Neuronal stem cell (in vitro differentiated cells): ENCODE data around the gene PSORS1C1.

Experiments
- DNase-seq: peaks from one replicate; pipeline ENCODE4 v3.0.0-alpha.2; 2013; ENCODE audit warnings: low spot score
- H2AFZ ChIP-seq: one replicate; pipeline ENCODE4 v1.6.1; 2013; ENCODE audit warnings: mild to moderate bottlenecking, low read length, inconsistent platforms
- H2AK5ac ChIP-seq: 2 replicates; pipeline ENCODE4 v1.6.1; 2013; ENCODE audit warnings: low read depth, mild to moderate bottlenecking, inconsistent platforms, low read length, moderate library complexity, mixed read lengths
- H2BK120ac ChIP-seq: 2 replicates; pipeline ENCODE4 v1.6.1; 2013; ENCODE audit warnings: low read depth, mild to moderate bottlenecking, inconsistent platforms, low read length, moderate library complexity, mixed read lengths
- H2BK12ac ChIP-seq: one replicate; pipeline ENCODE4 v1.6.1; 2013; ENCODE audit warnings: low read length, inconsistent platforms
- H2BK15ac ChIP-seq: 2 replicates; pipeline ENCODE4 v1.6.1; 2013; ENCODE audit warnings: mild to moderate bottlenecking, low read length, inconsistent platforms, mixed read lengths
- H2BK5ac ChIP-seq: one replicate; pipeline ENCODE4 v1.6.1; 2013; ENCODE audit warnings: inconsistent platforms, mild to moderate bottlenecking, low read length, moderate library complexity
- H3K14ac ChIP-seq: one replicate; pipeline ENCODE4 v1.6.1; 2013; ENCODE audit warnings: low read length, inconsistent platforms
- H3K18ac ChIP-seq: 2 replicates; pipeline ENCODE4 v1.6.1; 2013; ENCODE audit warnings: low read length, inconsistent platforms
- H3K23ac ChIP-seq: 2 replicates; pipeline ENCODE4 v1.6.1; 2013; ENCODE audit warnings: low read depth, mild to moderate bottlenecking, mixed read lengths, low read length, inconsistent platforms; ENCODE audit not compliant: poor library complexity
- H3K27ac ChIP-seq: replicated peaks from 3 replicates; pipeline ENCODE4 v1.5.1; 2013; ENCODE audit warnings: low read length, inconsistent platforms
- H3K27me3 ChIP-seq, 3 experiments: 2 replicates each; pipeline ENCODE4 v1.6.1; 2013; ENCODE audit warnings: low read length in 3 of 3, mild to moderate bottlenecking in 2 of 3, inconsistent platforms in 1 of 3, low read depth in 1 of 3, mixed read lengths in 1 of 3, moderate library complexity in 1 of 3; ENCODE audit not compliant: control insufficient read depth in 3 of 3, insufficient read depth in 3 of 3
- H3K36me3 ChIP-seq, 2 donors: replicated peaks in 1 of 2; 2 replicates each; pipeline ENCODE4 v1.6.1; 2013; ENCODE audit warnings: low read length in 2 of 2; ENCODE audit not compliant: control insufficient read depth in 2 of 2, insufficient read depth in 2 of 2
- H3K4ac ChIP-seq: 2 replicates; pipeline ENCODE4 v1.6.1; 2013; ENCODE audit warnings: inconsistent platforms, mild to moderate bottlenecking, low read length, moderate library complexity
- H3K4me1 ChIP-seq, 2 donors: 1 replicate in 1 of 2; 2 replicates in 1 of 2; pipeline ENCODE4 v1.6.1; 2013; ENCODE audit warnings: low read length in 2 of 2, low read depth in 1 of 2; ENCODE audit not compliant: control insufficient read depth in 2 of 2, insufficient read depth in 1 of 2
- H3K4me2 ChIP-seq: one replicate; pipeline ENCODE4 v1.6.1; 2013; ENCODE audit warnings: mild to moderate bottlenecking, low read length, inconsistent platforms; ENCODE audit not compliant: insufficient read depth, poor library complexity, severe bottlenecking
- H3K4me3 ChIP-seq, 2 donors: 2 replicates each; pipeline ENCODE4 v1.5.1; 2013; ENCODE audit warnings: low read length in 2 of 2, mild to moderate bottlenecking in 2 of 2, inconsistent platforms in 1 of 2, moderate library complexity in 1 of 2
- H3K79me1 ChIP-seq: one replicate; pipeline ENCODE4 v1.6.1; 2013; ENCODE audit warnings: low read depth, mild to moderate bottlenecking, inconsistent platforms, low read length, moderate library complexity
- H3K9ac ChIP-seq: one replicate; pipeline ENCODE4 v1.6.1; 2013; ENCODE audit warnings: mild to moderate bottlenecking, low read depth, low read length, inconsistent platforms; ENCODE audit not compliant: poor library complexity
- H3K9me3 ChIP-seq, 2 donors: replicated peaks in 1 of 2; 2 replicates each; pipeline versions ENCODE3 to v1.6.1; 2013; ENCODE audit warnings: low read length in 2 of 2, mild to moderate bottlenecking in 2 of 2, inconsistent platforms in 1 of 2, low read depth in 1 of 2, mixed read lengths in 1 of 2, moderate library complexity in 1 of 2; ENCODE audit not compliant: control insufficient read depth in 2 of 2, insufficient read depth in 1 of 2
- H4K8ac ChIP-seq: one replicate; pipeline ENCODE4 v1.6.1; 2013; ENCODE audit warnings: low read depth, mild to moderate bottlenecking, inconsistent platforms, low read length, moderate library complexity
- H4K91ac ChIP-seq: one replicate; pipeline ENCODE4 v1.6.1; 2013; ENCODE audit warnings: low read length, low read depth, mild to moderate bottlenecking, inconsistent platforms; ENCODE audit not compliant: poor library complexity
- WGBS, 2 donors: extraction: QIAGEN DNeasy Blood & Tissue Kit; methylation state at CpG; one replicate each; pipeline ENCODE4 v1.1.7; 2013; ENCODE audit warnings: missing lambda C conversion rate in 2 of 2, mixed read lengths in 1 of 2; ENCODE audit not compliant: insufficient read length in 2 of 2, insufficient replicate concordance in 1 of 2; ENCODE audit errors: extremely low coverage in 2 of 2; 5-methylcytosine and 5-hydroxymethylcytosine counted together

The PSORS1C1 gene

DNA sequence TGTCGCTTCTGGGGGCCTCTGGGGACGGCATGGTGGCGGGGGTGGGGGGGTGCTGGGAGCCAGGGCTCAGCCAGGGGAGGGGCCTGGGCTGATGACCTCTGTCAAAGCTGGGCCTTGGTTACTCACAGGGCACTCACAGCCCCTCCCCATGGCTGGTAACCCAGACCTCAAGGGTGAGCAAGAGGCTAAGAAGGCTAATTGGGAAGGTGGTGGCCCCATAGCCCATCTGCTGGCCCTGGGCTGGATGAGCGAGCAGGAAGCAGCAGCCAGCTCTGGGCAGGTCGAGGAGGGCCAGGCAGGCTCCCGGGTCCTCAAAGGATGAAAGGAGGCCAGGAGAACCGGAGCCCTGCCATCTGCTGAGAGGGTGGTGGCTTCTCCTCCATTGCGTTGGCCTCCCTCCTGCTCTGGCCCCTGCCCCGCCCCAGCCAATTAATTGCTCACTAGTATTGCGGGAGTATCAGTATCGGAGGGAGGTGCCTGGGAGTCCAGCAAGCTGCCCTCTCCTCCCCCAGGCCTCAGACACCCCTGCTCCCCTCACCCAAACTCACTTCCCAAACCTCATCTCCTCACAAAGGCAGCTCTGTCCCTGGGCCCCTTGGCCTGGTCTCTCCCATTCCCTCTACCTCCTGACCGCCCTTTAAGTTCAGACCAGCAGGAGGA is 6.7 kb downstream of the PSORS1C1 start:
- Histone ChIP-seq H3K18ac (peak overlapping the region; percentile 22), H3K23ac (no peak overlapping the region), H3K4me1 (peaks cover 3 to 10% of the 10 kb centered on the region in 2 donors), H2BK5ac (peak overlapping the region; percentile 43), H2BK120ac (no peak overlapping the region), H2BK12ac (no peak overlapping the region), H4K8ac (no peak overlapping the region), H3K4me2 (no peak overlapping the region), H3K4me3 (no peak overlapping the region), H3K4ac (no peak overlapping the region), H3K27ac (no peak overlapping the region), H3K27me3 (peaks cover 0 to 28% (median 0%) of the 10 kb centered on the region in 3 experiments), H3K36me3 (no peaks in the 10 kb centered on the region), H4K91ac (no peak overlapping the region), H3K9ac (peak overlapping the region; percentile 36), H2AFZ (no peak overlapping the region), H3K79me1 (no peaks in the 10 kb centered on the region), H3K14ac (no peak overlapping the region), H2AK5ac (no peak overlapping the region), H3K9me3 (no peaks in the 10 kb centered on the region), H2BK15ac (peak overlapping the region; percentile 45)
- no peak for DNase-seq
- no CpG with 5 or more reads among the region's 12 CpGs for WGBS, 2 donors

DNA sequence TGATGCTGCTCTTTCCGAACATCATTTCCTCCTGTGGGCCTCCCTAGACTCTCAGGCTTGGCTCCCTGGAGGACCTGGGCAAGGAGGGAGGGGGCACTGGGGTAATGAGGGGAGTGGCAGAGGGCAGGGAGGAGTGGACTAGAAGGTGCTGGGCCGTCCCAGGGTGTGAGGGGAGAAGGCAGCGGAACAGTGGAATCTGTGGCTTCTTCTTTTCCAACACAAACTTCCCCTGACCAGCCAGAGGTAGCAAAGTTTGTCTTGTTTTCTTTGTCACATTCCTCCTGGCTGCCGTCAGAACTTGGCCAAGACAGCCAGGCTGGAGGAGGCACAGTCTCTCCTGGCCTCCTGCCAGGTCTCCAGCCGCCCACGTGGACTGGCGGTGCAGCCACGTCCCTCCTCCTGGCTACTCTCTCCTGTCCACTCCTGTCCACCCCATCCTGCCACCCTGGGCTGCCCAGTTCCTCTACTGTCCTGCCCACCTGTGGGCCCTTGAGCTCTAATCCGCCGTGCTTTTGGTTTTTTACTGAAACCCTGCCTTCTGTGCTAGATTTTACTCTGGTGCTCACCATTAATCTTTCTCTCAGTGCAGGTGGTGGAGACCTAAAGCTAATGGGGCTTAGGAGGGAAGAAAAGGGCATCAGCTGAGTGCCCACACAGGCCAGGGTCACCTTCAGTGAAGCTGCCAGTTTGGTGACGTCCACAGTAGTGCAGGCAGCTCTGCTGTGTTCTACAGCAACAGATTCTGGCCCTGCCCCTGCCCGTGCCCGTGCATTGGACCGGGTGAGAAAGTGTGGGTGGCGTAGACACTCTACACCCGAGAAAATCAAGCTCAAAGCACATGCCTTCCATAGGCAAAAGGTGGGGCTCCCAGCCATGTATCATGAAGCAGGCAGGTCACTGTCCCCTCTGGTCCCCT is 8.4 kb downstream of the PSORS1C1 start:
- Histone ChIP-seq H2BK5ac (peak overlapping the region; percentile 20), H2AK5ac (peak overlapping the region; percentile 24), H3K36me3 (no peaks in the 10 kb centered on the region), H3K18ac (no peak overlapping the region), H3K23ac (peak overlapping the region; percentile 44), H2BK120ac (no peak overlapping the region), H2BK15ac (no peak overlapping the region), H3K27ac (no peak overlapping the region), H3K9ac (no peak overlapping the region), H3K79me1 (no peaks in the 10 kb centered on the region), H3K4ac (no peak overlapping the region), H3K27me3 (peaks cover 0 to 24% (median 0%) of the 10 kb centered on the region in 3 experiments), H2AFZ (no peak overlapping the region), H3K14ac (no peak overlapping the region), H3K4me1 (peaks cover 3 to 14% of the 10 kb centered on the region in 2 donors), H2BK12ac (no peak overlapping the region), H3K4me3 (peak overlapping the region in 1 of 2 donors; percentile 18), H4K91ac (no peak overlapping the region), H4K8ac (no peak overlapping the region), H3K9me3 (no peaks in the 10 kb centered on the region), H3K4me2 (no peak overlapping the region)
- DNase-seq = no peak
- WGBS, 2 donors = no CpG with 5 or more reads among the region's 16 CpGs

DNA sequence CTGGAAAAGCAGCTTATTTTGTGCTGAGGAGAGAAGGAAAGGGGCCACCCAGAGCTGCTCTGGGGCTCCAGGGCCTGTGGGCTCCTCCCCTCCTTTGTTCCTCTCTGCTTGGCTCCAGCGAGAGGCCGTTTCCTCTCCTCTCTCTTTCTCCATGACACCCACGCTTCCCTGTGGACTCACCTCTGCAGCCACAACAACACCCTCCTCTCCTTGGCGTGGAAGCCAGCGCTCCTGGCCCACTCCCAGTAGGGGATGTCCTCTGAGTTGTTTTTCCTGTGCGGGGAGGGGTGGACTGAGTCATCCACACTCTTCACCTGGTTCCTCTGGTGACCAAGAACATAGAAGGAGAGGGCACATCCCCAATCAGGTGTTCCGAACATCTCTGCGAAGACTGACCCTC is 10.6 kb downstream of the PSORS1C1 start:
- H2BK12ac ChIP-seq = no peak overlapping the region
- H3K18ac ChIP-seq = peak overlapping the region; percentile 67
- H2AFZ ChIP-seq = peak overlapping the region; percentile 75
- no peak overlapping the region for H2BK120ac ChIP-seq
- no peak overlapping the region for H3K4ac ChIP-seq
- H3K9me3 ChIP-seq = no peaks in the 10 kb centered on the region
- no peaks in the 10 kb centered on the region for H3K79me1 ChIP-seq
- H3K14ac ChIP-seq = no peak overlapping the region
- no peak overlapping the region for H3K4me2 ChIP-seq
- no peak overlapping the region for H3K23ac ChIP-seq
- no CpG with 5 or more reads among the region's 8 CpGs for WGBS, 2 donors
- no peak overlapping the region for H3K9ac ChIP-seq
- H3K27ac ChIP-seq = no peak overlapping the region
- no peak overlapping the region for H2BK15ac ChIP-seq
- H3K27me3 ChIP-seq = peaks cover 0 to 32% (median 0%) of the 10 kb centered on the region in 3 experiments
- H4K91ac ChIP-seq = no peak overlapping the region
- H2BK5ac ChIP-seq = no peak overlapping the region
- no peak overlapping the region for H4K8ac ChIP-seq
- peaks cover 3 to 14% of the 10 kb centered on the region in 2 donors for H3K4me1 ChIP-seq
- H3K4me3 ChIP-seq = no peak overlapping the region
- no peaks in the 10 kb centered on the region for H3K36me3 ChIP-seq
- no peak for DNase-seq
- H2AK5ac ChIP-seq = peak overlapping the region; percentile 54
